Endometrial microvascular endothelial cells (primary cell): ENCODE data around the gene FRMD1. TPM values are rescaled to one million over a fixed set of nuclear protein-coding genes. Genes with fewer than 3 reads are reported as not detected.

ENCODE experiments used
- in situ Hi-C: cut with HindIII; loops from 2 replicates; pipeline ENCODE4 v1.10.0; 2017; ENCODE audit warnings: low sequenced_read_pairs, low pct_unique_long_range_greater_than_20kb; ENCODE audit errors: inconsistent ontology term
- total RNA-seq: library from RNA; depleted of rRNA; stranded (reverse); fragments of >200 nt; gene quantifications from one replicate; pipeline ENCODE4 v1.2.3, GENCODE V29; 2015; ENCODE audit errors: inconsistent ontology term

FRMD1 gene
- total RNA-seq, 1 donor from 2014 or later: not detected

DNA sequence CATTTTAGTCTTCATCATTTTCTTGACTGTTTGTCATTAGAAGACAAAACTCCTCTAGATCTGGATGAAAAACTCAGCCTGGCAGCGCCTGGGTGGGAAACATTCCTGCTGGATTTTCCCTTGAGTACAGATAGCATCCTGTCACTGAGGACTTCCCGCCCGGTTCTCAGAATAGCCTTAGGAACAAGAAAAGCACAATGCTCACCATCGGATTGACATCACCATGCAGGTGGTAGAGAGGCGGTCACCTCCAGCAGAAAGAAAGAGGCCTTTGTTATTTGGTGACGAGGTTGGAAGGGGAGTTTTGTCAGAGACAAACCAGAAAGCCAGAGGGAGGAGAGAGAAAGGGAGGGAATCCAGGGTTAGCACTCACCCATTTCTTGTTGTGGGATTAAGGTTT is 41.8 kb downstream of the FRMD1 start:
- in situ Hi-C loops: no loop called here

- in situ Hi-C loops: no loop called here
Measured at GRCh38 chr6:168035661-168036545, 43.1 kb downstream of the FRMD1 start.

GRCh38 chr6:168035098-168035660 is 43.8 kb downstream of the FRMD1 start:
- in situ Hi-C loops: no loop called here

DNA sequence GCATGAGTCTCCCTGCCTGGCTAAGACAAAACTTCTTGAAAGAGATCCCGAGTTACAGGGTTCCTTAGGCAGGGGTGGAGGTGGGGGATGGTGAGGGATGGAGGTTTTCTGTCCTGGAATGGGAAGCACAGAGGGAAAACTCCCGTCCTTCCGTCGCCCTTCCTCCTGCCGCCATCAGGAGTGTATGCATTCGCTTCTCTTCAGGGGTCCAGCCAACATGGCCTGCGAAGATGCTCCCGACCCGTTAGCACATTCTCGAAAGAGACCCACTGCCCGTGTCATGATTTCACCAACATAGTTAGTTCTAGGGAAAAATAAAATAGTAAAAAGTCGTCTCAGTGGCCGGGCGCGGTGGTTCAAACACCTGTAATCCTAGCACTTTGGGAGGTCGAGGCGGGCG is 44.5 kb downstream of the FRMD1 start:
- in situ Hi-C loops: no loop called here

DNA sequence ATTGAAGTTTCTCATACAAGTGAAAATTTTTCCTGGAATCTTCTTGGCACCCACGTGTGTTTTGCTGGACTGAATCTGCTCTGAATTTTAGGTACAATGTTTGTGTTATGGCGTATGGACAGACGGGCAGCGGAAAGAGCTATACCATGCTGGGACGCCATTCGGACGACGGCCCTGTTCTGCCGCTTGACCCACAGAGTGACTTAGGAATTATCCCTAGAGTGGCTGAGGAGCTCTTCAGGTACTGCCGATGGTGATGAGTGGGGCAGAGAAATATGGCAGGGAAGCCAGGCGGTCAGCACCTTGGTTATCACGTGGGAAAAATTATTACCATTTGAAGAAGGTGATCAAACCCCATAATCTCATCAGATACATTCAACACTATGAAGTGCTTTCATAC is 45.2 kb downstream of the FRMD1 start:
- in situ Hi-C loops: no loop called here

DNA sequence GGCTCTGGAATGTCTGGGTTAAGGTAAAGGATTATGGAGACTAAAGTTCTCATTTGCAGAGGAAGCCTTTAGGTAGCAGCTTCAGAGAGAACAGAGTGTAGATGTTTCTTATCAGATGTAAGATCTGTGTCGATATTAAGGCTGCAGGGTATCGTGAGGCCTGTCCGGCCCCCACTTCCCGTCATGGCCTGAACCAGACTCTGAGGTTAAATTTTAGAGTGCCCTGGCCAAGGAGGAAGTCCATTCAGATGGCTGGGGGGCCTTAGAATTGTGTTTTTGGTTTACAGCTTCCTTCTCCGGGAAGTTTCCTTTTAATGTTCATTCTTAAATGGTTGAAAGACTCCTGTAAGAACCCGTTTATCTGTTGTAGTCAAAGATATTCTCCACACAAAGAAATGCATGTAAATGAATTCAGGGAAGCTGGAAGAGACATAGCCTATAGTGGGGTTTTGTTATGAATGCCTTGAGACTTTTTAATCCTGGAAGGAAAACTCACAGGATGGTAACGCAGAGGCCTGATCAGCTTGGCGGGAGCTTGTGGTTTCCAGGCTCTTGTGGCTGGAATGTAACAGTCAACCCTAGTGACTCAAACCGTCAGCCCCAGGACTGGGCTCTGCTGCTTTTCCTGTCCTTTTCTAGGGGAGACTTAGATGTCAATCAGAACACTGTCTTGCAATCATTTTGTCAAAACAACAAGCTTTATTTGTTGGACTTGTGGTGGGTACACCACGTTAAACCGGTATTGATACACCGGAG is 46.8 kb downstream of the FRMD1 start:
- in situ Hi-C loops: no loop called here

- in situ Hi-C loops: no loop called here
Measured at GRCh38 chr6:168031411-168031971, 47.5 kb downstream of the FRMD1 start.

- in situ Hi-C loops: no loop called here
Measured at GRCh38 chr6:168030908-168031307, 48.1 kb downstream of the FRMD1 start.

- in situ Hi-C loops: no loop called here
Measured at GRCh38 chr6:168030218-168030746, 48.7 kb downstream of the FRMD1 start.

DNA sequence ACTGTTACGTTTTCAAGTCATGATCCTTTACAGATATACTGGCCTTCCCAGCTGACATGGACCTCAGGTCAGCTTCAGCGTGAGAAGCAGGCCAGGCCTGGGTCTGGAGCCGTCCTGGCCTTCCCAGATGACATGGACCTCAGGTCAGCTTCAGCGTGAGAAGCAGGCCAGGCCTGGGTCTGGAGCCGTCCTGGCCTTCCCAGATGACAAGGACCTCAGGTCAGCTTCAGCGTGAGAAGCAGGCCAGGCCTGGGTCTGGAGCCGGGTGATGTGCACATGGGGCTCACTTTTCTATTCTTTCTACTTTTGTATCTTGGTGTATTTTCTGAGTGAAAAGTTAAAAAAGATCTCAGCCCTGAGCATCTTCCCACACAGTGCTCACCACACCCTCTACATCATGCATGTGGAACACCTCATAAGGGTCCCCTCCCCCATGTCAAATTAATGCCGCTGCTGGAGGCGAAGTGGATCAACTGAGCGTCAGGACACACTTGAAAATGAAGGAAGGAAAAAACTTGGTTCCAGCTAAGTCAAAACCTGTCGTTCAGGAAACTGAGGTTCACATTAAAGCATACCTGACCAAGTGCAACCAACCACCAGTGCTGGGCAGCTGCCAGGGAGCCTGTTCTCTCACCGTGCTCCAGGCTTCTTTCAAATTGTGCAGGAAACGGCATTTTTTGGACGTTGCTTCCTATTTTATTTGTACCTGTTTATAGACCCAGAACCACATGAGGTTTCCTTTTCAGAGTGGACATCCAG is 49.4 kb downstream of the FRMD1 start:
- in situ Hi-C loops: no loop called here

DNA sequence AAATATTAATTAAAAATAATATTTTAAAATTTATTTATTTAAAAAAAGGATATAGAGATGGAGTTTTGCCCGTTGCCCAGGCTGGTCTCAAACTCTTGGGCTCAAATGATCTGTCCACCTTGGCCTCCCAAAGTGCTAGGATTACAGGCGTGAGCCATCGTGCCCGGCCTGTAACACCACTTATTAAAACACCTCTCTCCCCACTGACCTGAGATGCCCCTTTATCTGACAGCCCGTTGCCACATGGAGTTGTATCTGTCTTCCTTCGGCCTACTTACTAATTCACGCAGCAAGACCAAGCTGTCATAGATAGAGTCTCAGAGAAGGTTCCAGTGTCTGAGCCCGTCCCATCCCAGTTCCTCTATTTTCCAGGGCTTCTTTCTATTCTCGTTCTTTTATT is 50.8 kb downstream of the FRMD1 start:
- in situ Hi-C loops: no loop called here

- in situ Hi-C loops: no loop called here
Measured at GRCh38 chr6:168027521-168027920, 51.5 kb downstream of the FRMD1 start.

- in situ Hi-C loops: no loop called here
Measured at GRCh38 chr6:168026925-168027324, 52.1 kb downstream of the FRMD1 start.

GRCh38 chr6:168025831-168026710 is 52.9 kb downstream of the FRMD1 start:
- in situ Hi-C loops: no loop called here

GRCh38 chr6:168024951-168025510 is 54.0 kb downstream of the FRMD1 start:
- in situ Hi-C loops: no loop called here

GRCh38 chr6:168022488-168023321 is 56.3 kb downstream of the FRMD1 start:
- in situ Hi-C loops: no loop called here

DNA sequence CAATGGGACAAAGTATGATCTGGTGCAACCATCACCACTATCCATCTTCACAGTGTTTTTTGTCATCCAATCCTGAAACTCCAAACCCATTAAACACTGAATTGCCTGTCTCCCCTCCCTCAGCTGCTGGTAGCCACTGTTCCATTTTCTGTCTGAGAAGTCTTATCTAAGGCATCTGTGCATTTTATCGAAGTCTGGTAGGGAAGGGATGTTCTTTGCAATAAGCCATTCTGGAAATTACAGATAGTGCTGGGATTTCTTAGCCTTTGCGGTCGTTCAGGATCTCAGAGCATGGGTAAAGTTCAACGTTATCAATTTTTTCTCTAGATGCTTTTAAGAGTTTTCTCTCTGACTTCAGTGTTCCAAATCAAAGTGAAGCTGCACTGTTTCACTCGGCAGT is 57.4 kb downstream of the FRMD1 start:
- in situ Hi-C loops: no loop called here
